CMK (cell line): ENCODE measurements around the gene SBK2.

Experiments
- DNase-seq: peaks from one replicate; pipeline ENCODE4 v3.0.0-alpha.2; 2010; ENCODE audit warnings: low read depth

SBK2 gene

DNA sequence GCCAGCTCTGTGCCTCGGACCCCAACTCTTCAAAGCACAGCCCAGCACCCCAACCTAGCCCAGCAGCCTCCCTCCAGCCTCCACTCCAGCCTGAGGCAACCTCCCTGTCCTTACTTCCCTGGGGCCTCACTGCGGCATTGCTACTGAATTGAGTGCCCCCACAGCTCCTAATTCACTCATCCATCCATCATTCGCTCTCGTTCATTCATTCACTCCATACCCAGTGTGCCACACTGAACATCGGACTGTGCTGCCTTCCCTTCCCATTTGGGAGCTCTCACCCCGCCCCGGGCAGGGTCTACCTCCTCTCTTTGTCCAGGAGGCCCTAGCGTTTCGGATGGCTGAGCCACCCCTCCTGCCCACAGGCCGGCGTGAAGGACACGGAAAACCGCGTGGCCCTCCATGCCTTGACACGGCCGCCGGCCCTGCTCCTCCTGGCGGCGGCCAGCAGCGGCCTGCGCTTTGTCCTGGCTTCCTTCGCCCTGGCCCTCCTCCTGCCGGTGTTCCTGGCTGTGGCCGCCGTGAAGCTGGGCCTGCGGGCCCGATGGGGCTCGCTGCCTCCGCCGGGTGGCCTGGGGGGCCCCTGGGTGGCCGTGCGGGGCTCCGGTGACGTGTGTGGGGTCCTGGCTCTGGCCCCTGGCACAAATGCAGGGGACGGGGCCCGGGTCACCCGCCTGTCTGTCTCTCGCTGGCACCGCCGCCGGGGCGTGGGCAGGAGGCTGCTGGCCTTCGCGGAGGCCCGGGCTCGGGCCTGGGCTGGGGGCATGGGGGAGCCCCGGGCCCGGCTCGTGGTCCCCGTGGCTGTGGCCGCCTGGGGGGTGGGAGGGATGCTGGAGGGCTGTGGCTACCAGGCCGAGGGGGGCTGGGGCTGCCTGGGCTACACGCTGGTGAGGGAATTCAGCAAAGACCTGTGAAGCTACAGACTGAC, 50.6 kb downstream of the SBK2 start:
- no peak for DNase-seq

DNA sequence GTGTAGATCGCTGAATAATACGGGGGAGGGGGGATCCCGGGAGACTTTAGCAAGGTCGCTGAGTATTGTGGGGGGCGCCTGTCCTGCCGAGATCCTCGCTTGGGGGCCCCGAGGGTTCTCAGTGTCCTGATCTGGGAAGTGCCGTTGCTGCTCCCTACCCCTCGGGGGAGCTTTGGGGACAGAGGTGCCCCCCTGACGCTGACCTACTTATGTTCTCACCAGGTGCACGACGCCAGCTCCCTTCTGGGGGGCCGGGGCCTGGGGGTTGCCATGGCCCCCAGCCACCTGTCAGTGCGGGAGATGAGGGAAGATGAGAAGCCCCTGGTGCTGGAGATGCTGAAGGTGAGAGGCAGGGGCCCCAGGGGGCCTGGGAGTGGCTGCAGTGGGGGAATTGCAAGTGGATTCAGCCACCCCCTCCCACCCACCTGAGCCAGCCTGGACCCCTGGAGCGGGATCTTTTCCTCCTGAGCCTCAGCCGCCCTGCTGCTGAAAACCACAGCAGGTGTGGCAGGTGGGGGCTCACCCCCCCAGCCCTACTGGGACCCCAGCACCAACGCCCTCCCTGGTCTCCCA, 51.4 kb downstream of the SBK2 start:
- DNase-seq: no peak

DNA sequence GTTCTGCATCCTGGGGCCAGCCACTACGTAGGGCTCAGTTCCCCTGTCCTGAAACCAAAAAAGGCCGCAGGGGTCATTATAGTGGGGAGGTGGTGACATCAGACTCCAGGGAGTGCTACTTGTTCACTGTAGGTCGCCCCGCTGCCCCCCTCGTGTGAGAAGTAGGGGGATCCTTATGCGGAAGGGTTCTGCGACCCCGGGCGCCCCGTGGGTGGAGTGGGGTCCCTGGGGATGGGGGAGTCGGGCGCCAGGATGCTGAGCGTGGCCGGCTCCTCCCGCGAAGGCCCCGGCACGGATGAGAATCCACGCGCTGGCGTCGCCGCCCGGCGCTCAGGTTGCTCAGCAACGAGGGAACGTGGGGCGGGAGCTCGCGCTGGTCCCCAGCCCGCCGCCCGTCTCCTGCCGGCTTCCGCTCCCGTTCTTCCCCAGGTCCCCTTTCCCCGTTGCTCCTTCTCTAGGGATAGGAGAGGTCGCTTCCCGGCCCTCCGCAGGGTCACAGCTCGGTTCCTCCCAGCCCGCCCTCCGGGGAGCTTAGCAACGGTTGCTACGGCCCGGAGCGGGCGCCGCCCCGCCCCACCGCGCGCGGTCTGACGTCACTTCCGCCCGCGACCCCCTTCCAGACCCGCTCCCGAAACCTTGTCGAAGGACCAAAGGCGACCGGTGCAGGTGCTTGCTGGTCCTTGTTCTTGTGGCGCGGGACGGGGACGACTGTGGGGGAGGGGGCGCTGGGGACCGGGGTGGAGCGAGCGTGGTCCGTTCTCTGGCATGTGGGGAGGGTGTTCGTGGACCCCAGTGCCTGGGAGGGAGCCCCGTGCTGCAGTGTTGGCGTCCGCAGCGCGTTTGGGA, 52.1 kb downstream of the SBK2 start, which contains the start of gene NAT14:
TSS of gene NAT14 (plus strand) at position 596 of the 846 bp plus-strand sequence. CDS start 521 bp downstream, outside the sequence.
- DNase-seq: peak; percentile 83

DNA sequence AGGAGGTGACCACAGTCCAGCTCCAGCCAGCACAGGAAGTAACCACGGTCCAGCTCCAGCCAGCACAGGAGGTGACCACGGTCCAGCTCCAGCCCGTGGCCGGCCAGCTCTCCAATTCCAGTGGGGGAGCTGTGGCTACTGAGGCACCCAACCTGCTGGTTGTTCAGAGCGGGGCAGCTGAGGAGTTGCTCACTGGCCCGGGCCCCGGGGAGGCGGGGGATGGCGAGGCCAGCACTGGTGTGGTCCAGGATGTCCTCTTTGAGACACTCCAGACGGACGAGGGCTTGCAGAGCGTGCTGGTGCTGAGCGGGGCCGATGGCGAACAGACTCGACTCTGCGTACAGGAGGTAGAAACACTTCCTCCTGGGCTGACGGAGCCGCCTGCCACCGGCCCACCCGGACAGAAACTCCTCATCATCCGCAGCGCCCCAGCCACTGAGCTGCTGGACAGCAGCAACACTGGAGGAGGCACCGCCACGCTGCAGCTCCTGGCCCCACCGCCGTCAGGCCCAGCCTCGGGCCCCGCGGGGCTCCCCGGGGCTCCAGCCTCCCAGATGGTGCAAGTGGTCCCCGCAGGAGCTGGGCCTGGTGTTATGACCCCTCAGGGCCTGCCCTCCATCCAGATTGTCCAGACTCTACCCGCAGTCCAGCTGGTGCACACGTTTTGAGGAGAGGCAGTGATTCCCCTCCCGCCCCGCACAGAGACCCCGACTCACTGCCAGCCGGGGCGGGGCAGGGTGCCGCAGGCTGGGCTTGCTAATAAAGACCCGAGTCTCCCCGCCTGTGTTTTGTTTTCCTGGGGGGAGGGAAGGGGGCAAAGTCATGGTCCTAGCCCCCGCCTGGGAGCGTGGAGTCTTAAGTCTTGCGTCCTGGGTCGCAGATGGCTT, 53.0 kb downstream of the SBK2 start:
- DNase-seq: no peak

DNA sequence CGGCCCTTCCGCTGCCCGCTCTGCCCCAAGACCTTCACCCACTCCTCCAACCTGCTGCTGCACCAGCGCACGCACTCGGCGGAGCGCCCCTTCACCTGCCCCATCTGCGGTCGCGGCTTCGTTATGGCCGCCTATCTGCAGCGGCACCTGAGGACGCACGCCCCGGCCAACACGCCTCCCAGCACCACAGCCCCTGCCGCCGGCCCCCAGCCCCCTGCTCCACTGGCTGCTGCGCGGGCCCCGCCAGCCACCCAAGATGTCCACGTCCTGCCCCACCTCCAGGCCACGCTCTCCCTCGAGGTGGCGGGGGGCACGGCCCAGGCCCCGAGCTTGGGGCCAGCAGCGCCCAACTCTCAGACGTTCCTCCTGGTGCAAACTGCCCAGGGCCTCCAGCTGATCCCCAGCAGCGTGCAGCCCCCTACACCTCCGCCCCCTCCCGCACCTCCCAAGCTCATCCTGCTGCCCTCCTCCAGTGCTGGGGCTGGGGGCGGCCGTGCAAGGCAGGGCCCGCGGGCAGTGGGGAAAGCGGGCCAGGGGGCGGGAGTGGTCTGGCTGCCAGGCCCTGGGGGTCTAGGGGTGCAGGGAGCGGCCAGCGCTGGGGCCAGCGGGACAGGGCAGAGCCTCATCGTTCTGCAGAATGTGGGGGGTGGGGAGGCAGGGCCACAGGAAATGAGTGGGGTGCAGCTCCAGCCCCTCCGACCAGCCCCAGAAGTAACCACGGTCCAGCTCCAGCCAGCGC, 53.8 kb downstream of the SBK2 start:
- no peak for DNase-seq

DNA sequence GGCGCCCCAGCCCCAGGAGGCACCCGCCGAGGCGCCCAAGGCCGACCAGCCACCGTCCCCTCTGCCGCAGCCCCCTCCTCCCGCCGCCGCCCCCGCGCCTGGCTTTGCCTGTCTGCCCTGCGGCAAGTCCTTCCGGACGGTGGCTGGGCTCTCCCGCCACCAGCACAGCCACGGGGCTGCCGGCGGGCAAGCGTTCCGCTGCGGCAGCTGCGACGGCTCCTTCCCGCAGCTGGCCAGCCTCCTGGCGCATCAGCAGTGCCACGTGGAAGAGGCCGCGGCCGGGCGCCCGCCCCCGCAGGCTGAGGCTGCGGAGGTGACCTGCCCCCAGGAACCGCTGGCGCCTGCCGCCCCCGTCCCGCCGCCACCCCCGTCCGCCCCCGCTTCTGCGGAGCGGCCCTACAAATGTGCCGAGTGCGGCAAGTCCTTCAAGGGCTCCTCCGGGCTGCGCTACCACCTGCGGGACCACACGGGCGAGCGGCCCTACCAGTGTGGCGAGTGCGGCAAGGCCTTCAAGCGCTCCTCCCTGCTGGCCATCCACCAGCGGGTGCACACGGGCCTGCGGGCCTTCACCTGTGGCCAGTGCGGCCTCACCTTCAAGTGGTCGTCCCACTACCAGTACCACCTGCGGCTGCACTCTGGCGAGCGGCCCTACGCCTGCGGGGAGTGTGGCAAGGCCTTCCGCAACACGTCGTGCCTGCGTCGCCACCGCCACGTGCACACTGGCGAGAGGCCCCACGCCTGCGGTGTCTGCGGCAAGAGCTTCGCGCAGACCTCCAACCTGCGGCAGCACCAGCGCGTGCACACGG, 54.6 kb downstream of the SBK2 start:
- no peak for DNase-seq

DNA sequence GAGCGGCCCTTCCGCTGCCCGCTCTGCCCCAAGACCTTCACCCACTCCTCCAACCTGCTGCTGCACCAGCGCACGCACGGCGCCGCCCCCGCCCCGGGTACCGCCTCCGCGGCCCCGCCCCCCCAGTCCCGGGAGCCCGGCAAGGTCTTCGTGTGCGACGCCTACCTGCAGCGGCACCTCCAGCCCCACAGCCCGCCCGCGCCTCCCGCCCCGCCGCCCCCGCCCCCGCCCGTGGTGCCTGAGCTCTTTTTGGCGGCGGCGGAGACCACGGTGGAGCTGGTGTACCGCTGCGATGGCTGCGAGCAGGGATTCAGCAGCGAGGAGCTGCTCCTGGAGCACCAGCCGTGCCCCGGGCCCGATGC, 55.2 kb downstream of the SBK2 start:
- no peak for DNase-seq

DNA sequence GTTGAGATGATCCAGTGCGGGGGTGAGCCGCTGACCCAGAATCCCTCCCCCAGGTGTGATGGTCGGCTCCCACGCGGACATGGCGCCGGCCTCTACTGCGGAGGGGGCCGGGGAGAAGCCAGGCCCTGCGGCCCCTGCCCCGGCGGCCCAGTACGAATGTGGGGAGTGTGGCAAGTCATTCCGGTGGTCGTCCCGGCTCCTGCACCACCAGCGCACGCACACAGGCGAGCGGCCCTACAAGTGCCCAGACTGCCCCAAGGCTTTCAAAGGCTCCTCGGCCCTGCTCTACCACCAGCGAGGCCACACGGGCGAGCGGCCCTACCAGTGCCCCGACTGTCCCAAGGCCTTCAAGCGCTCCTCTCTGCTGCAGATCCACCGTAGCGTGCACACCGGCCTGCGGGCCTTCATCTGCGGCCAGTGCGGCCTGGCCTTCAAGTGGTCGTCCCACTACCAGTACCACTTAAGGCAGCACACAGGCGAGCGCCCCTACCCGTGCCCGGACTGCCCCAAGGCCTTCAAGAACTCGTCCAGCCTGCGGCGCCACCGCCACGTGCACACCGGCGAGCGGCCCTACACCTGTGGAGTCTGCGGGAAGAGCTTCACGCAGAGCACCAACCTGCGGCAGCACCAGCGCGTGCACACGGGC, 55.7 kb downstream of the SBK2 start:
- no peak for DNase-seq

DNA sequence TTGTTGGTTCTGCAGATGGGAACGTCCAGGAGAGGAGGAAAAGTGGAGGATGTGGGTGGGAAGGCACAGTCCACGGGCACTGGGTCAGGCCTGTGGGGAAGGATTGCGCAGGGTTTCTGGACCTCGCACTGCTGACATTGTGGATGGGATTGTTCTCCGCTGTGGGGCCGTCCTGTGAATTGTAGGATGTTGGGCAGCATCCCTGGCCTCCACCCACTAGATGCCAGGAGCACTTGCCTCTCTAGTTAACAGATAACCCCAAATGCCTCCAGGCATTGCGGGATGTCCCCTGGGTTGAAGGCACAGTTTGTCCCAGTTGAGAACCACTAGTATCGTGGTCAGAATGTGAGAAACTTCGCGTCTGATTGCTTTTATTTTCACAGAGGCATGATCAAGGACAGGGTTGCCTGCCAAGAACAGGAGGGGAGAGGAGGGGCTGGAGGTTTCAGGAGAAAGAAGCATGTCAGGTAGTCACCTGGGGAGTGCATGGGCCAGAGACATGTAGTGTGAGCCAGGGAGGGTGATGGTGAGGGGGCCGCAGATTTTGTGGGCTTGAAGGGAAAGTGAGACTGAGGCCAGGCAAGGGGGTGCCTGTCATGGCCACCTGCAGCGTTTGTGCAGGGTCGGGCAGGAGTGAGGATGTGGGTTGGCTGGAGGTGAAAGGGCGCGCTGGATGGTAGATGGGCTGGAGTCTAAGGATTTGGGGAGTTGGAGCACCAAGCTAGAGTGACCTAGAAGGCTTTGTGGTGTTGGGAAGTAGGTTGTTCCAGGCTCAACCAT, 57.3 kb downstream of the SBK2 start:
- DNase-seq: no peak

DNA sequence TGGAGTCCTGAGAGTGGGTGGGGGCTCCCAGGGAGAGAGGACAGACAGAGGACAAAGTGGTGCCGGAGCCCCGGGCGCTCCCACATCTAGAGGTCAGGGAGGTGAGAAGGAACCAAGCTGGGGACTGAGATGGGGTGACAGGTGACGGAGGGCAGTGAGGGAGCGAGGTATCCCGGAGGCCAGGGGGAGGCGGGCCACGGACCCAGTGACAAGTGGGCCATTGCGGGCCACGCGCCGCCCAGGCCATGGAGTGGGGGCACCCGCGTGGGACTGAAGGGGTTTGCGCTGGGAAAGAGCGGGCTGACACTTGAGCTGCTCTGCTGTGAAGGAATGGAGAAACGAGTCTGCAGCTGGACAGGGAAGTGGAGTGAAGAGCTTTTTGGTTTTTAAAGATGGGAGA, 57.9 kb downstream of the SBK2 start:
- DNase-seq: no peak
